ENCODE results near the gene MLYCD.

GRCh38 chr16:83926726-83927397 lies 27.9 kb downstream of the MLYCD start:
- TF ChIP-seq, protein P1, sequence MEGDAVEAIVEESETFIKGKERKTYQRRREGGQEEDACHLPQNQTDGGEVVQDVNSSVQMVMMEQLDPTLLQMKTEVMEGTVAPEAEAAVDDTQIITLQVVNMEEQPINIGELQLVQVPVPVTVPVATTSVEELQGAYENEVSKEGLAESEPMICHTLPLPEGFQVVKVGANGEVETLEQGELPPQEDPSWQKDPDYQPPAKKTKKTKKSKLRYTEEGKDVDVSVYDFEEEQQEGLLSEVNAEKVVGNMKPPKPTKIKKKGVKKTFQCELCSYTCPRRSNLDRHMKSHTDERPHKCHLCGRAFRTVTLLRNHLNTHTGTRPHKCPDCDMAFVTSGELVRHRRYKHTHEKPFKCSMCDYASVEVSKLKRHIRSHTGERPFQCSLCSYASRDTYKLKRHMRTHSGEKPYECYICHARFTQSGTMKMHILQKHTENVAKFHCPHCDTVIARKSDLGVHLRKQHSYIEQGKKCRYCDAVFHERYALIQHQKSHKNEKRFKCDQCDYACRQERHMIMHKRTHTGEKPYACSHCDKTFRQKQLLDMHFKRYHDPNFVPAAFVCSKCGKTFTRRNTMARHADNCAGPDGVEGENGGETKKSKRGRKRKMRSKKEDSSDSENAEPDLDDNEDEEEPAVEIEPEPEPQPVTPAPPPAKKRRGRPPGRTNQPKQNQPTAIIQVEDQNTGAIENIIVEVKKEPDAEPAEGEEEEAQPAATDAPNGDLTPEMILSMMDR (IDR thresholded peaks at IDR 0.05): peak in 3 of 4 experiments; percentile 80 to 93 (median 85)
- TF ChIP-seq POLR2A (IDR thresholded peaks at IDR 0.05): no peak

Data from gastroesophageal sphincter (tissue), 3 donors.